HG02938 (cell line): ENCODE results near the gene FBXL13.
"Not testable (repeated sequence)": the region's sequence is repeated elsewhere in the genome, so short reads cannot be mapped to it uniquely, and the experiment has no call there.

ENCODE experiments used
- ATAC-seq: cut with Tn5 transposase; IDR thresholded peaks from one replicate; pipeline ENCODE4 v1.9.1; 2021; ENCODE audit warnings: mild to moderate bottlenecking, moderate library complexity; ENCODE audit not compliant: unreplicated experiment

The FBXL13 gene

GRCh38 chr7:102776217-102776616 is 298.4 kb downstream of the FBXL13 start:
- not testable (repeated sequence) for ATAC-seq

- ATAC-seq, result not testable (repeated sequence)
Measured at GRCh38 chr7:102770467-102770866, 304.1 kb downstream of the FBXL13 start.

- ATAC-seq, result not testable (repeated sequence)
Measured at GRCh38 chr7:102769657-102770192, 304.9 kb downstream of the FBXL13 start.

GRCh38 chr7:102763295-102763905 is 311.2 kb downstream of the FBXL13 start:
- not testable (repeated sequence) for ATAC-seq
